Body of pancreas (tissue), 4 donors: ENCODE data around the gene MSX1. TPM values are rescaled to one million over a fixed set of nuclear protein-coding genes. Genes with fewer than 3 reads are reported as not detected.

ENCODE experiments used
- ATAC-seq: fragments of 150-250 bp; one replicate; pipeline ENCODE4 v1.9.1; 2016
- DNase-seq, 4 donors: peaks; one replicate each; pipeline ENCODE4 v3.0.0-alpha.2; 2019
- H3K27ac ChIP-seq, 4 donors: fragments of 200-600 bp; sonication (generic); 1 replicate in 3 of 4; 2 replicates in 1 of 4; pipeline versions ENCODE4 v1.5.1 to v1.6.1; 2016 to 2019; ENCODE audit warnings: mild to moderate bottlenecking in 1 of 4, mixed read lengths in 1 of 4, moderate library complexity in 1 of 4
- H3K27me3 ChIP-seq, 2 donors: fragments of 200-600 bp; sonication (generic); one replicate each; pipeline ENCODE4 v1.6.0; 2016; ENCODE audit warnings: mild to moderate bottlenecking in 1 of 2
- H3K36me3 ChIP-seq, 2 donors: fragments of 200-600 bp; sonication (generic); replicated peaks in 1 of 2; 2 replicates each; pipeline ENCODE4 v1.5.1; 2016; ENCODE audit warnings: low read depth in 2 of 2; ENCODE audit not compliant: insufficient read depth in 1 of 2
- H3K4me1 ChIP-seq: fragments of 200-600 bp; sonication (generic); one replicate; pipeline ENCODE4 v1.6.0; 2016
- H3K4me3 ChIP-seq, 2 donors: fragments of 200-600 bp; sonication (generic); 1 replicate in 1 of 2; 2 replicates in 1 of 2; pipeline ENCODE4 v1.5.1; 2016 to 2019
- H3K9me3 ChIP-seq, 3 donors: fragments of 200-600 bp; sonication (generic); 1 replicate in 2 of 3; 2 replicates in 1 of 3; pipeline ENCODE4 v1.5.1; 2016
- CTCF ChIP-seq, 7 experiments: fragments of 450-650 bp in 4 of 7; fragments of 200-600 bp in 3 of 7; sonication (generic) in 3 of 7; IDR thresholded peaks; one replicate each; pipeline ENCODE4 v1.5.1; 2016 to 2019; ENCODE audit warnings: antibody characterized with exemption in 7 of 7
- POLR2A ChIP-seq, 3 donors: fragments of 450-650 bp; IDR thresholded peaks; one replicate each; pipeline ENCODE4 v1.6.1; 2016; ENCODE audit warnings: antibody characterized with exemption in 3 of 3, mild to moderate bottlenecking in 2 of 3
- WGBS, 2 donors: methylation state at CpG; one replicate each; pipeline ENCODE4 v1.1.5; 2017; 5-methylcytosine and 5-hydroxymethylcytosine counted together
- intact Hi-C: fragments of 100-400 bp; cut with DNase I; formaldehyde crosslinking; loops from one replicate; pipeline ENCODE4 v1.15.1; 2023
- total RNA-seq, 2 donors: library from RNA; depleted of rRNA; stranded (reverse); fragments of >200 nt; gene quantifications; one replicate each; pipeline ENCODE4 v1.1.0, GENCODE V29; 2016

The MSX1 gene
- total RNA-seq, 2 donors from 2014 or later: 3.9 to 7.6 TPM

GRCh38 chr4:4849524-4850193 lies 9.8 kb upstream of the MSX1 start:
- Histone ChIP-seq H3K9me3 (no peaks in the 10 kb centered on the region), H3K4me3 (no peak overlapping the region), H3K27ac (no peak overlapping the region), H3K27me3 (peaks cover 0 to 17% of the 10 kb centered on the region in 2 donors), H3K4me1 (peaks cover 15% of the 10 kb centered on the region), H3K36me3 (no peaks in the 10 kb centered on the region)
- TF ChIP-seq POLR2A (IDR thresholded peaks at IDR 0.05) (no peak), CTCF (IDR thresholded peaks at IDR 0.05) (no peak)
- ATAC-seq: no peak
- DNase-seq: no peak
- WGBS, 2 donors: 79 to 80% methylated on average over 5 to 9 of the region's 9 CpGs
- intact Hi-C loops: no loop called here

GRCh38 chr4:4851081-4851480 lies 8.4 kb upstream of the MSX1 start:
- H3K27me3 ChIP-seq: peaks cover 0 to 31% of the 10 kb centered on the region in 2 donors
- DNase-seq: no peak

GRCh38 chr4:4851906-4852305 lies 7.6 kb upstream of the MSX1 start:
- intact Hi-C loops: no loop called here
- Histone ChIP-seq H3K27ac (no peak overlapping the region), H3K4me3 (no peak overlapping the region), H3K9me3 (no peaks in the 10 kb centered on the region), H3K4me1 (peaks cover 25% of the 10 kb centered on the region), H3K27me3 (peaks cover 0 to 38% of the 10 kb centered on the region in 2 donors), H3K36me3 (no peaks in the 10 kb centered on the region)
- WGBS, 2 donors: 59 to 64% methylated on average over 7 of the region's 7 CpGs
- TF ChIP-seq CTCF (IDR thresholded peaks at IDR 0.05) (no peak), POLR2A (IDR thresholded peaks at IDR 0.05) (no peak)
- DNase-seq (no peak), ATAC-seq (no peak)

More at GRCh38 chr4:4851081-4851480, 8.4 kb upstream of the MSX1 start:
- intact Hi-C loops: no loop called here
- Histone ChIP-seq H3K4me3 (no peak overlapping the region), H3K9me3 (no peaks in the 10 kb centered on the region), H3K27ac (no peak overlapping the region), H3K36me3 (no peaks in the 10 kb centered on the region), H3K4me1 (peaks cover 18% of the 10 kb centered on the region)
- 71 to 100% methylated on average over 2 to 12 of the region's 12 CpGs for WGBS, 2 donors
- no peak for TF ChIP-seq CTCF (IDR thresholded peaks at IDR 0.05)
- no peak for ATAC-seq

- Histone ChIP-seq H3K27ac (no peak overlapping the region), H3K4me3 (no peak overlapping the region), H3K4me1 (peaks cover 29% of the 10 kb centered on the region), H3K9me3 (no peaks in the 10 kb centered on the region), H3K36me3 (no peaks in the 10 kb centered on the region), H3K27me3 (peaks cover 0 to 45% of the 10 kb centered on the region in 2 donors)
- TF ChIP-seq POLR2A (IDR thresholded peaks at IDR 0.05): no peak
- WGBS, 2 donors: 2 to 3% methylated on average over 31 to 42 of the region's 42 CpGs
- DNase-seq (peak in 2 of 4 donors; percentile 30 to 32), ATAC-seq (peak; percentile 55)
- intact Hi-C loops: no loop called here
These were observed 6.7 kb upstream of the MSX1 start for GRCh38 chr4:4852591-4853362.

GRCh38 chr4:4853371-4853823 lies 6.1 kb upstream of the MSX1 start:
- peaks cover 29% of the 10 kb centered on the region for H3K4me1 ChIP-seq
- DNase-seq (no peak), ATAC-seq (peak; percentile 17)
- no peak for TF ChIP-seq CTCF (IDR thresholded peaks at IDR 0.05)
- TF ChIP-seq POLR2A (IDR thresholded peaks at IDR 0.05): no peak
- H3K27me3 ChIP-seq: peaks cover 0 to 52% of the 10 kb centered on the region in 2 donors
- H3K4me3 ChIP-seq: no peak overlapping the region
- no peaks in the 10 kb centered on the region for H3K36me3 ChIP-seq
- 3 to 4% methylated on average over 26 of the region's 26 CpGs for WGBS, 2 donors
- no peaks in the 10 kb centered on the region for H3K9me3 ChIP-seq
- intact Hi-C loops: no loop called here
- H3K27ac ChIP-seq: no peak overlapping the region
